GM23248 (cell line): ENCODE results near the gene CHRNA9. TPM values are rescaled to one million over a fixed set of nuclear protein-coding genes. Genes with fewer than 3 reads are reported as not detected.

Experiments
- DNase-seq: peaks from one replicate; pipeline ENCODE4 v3.0.0-alpha.2; 2015
- H2AFZ ChIP-seq: fragments of 200-600 bp; sonication (generic); 2 replicates; pipeline ENCODE4 v1.6.1; 2016; ENCODE audit warnings: antibody characterized with exemption
- H3F3A ChIP-seq: fragments of 200-600 bp; sonication (generic); 2 replicates; pipeline ENCODE4 v1.6.1; 2016; ENCODE audit warnings: mild to moderate bottlenecking, antibody characterized with exemption, mixed run types; ENCODE audit not compliant: insufficient read depth
- H3K27ac ChIP-seq: fragments of 200-600 bp; sonication (generic); 2 replicates; pipeline ENCODE4 v1.5.1; 2016; ENCODE audit warnings: mild to moderate bottlenecking
- H3K27me3 ChIP-seq: fragments of 200-600 bp; sonication (generic); replicated peaks from 2 replicates; pipeline ENCODE4 v1.6.1; 2016; ENCODE audit warnings: mild to moderate bottlenecking; ENCODE audit not compliant: insufficient read depth
- H3K36me3 ChIP-seq: fragments of 200-600 bp; sonication (generic); 2 replicates; pipeline ENCODE4 v1.6.1; 2016; ENCODE audit warnings: low read depth, mild to moderate bottlenecking
- H3K4me1 ChIP-seq: fragments of 200-600 bp; sonication (generic); 2 replicates; pipeline ENCODE4 v1.6.1; 2016; ENCODE audit warnings: mild to moderate bottlenecking; ENCODE audit not compliant: insufficient read depth
- H3K4me2 ChIP-seq: fragments of 200-600 bp; sonication (generic); one replicate; pipeline ENCODE4 v1.6.1; 2016; ENCODE audit warnings: mild to moderate bottlenecking; ENCODE audit not compliant: unreplicated experiment
- H3K4me3 ChIP-seq: fragments of 200-600 bp; sonication (generic); 2 replicates; pipeline ENCODE4 v1.5.1; 2016; ENCODE audit warnings: mild to moderate bottlenecking
- H3K79me2 ChIP-seq: fragments of 200-600 bp; sonication (generic); 2 replicates; pipeline ENCODE4 v1.6.1; 2016; ENCODE audit warnings: mild to moderate bottlenecking; ENCODE audit not compliant: insufficient read depth
- H3K9ac ChIP-seq: fragments of 200-600 bp; sonication (generic); 2 replicates; pipeline ENCODE4 v1.6.1; 2016; ENCODE audit warnings: mild to moderate bottlenecking
- H3K9me2 ChIP-seq: fragments of 200-600 bp; sonication (generic); 2 replicates; pipeline ENCODE4 v1.6.1; 2016; ENCODE audit warnings: mixed run types, mild to moderate bottlenecking, moderate library complexity; ENCODE audit not compliant: insufficient read depth
- H3K9me3 ChIP-seq: fragments of 200-600 bp; sonication (generic); one replicate; pipeline ENCODE4 v1.6.1; 2017; ENCODE audit warnings: low read depth
- H4K20me1 ChIP-seq: fragments of 200-600 bp; sonication (generic); 2 replicates; pipeline ENCODE4 v1.6.0; 2016; ENCODE audit not compliant: insufficient read depth
- EZH2 ChIP-seq: fragments of 200-600 bp; sonication (generic); IDR thresholded peaks from 2 replicates; pipeline ENCODE4 v1.6.1; 2018; ENCODE audit warnings: antibody characterized with exemption, mild to moderate bottlenecking; ENCODE audit not compliant: insufficient read depth, poor library complexity, severe bottlenecking
- EZH2phosphoT487 ChIP-seq: fragments of 200-600 bp; sonication (generic); IDR thresholded peaks from 2 replicates; pipeline ENCODE4 v1.6.1; 2018; ENCODE audit warnings: antibody characterized with exemption, moderate library complexity, mild to moderate bottlenecking, low read depth; ENCODE audit not compliant: insufficient read depth
- WGBS, 2 experiments: methylation state at CpG; one replicate each; pipeline ENCODE4 v1.1.6; 2015 to 2017; ENCODE audit warnings: low lambda C conversion rate in 2 of 2, low coverage in 1 of 2; ENCODE audit errors: missing lambda C conversion rate in 2 of 2; 5-methylcytosine and 5-hydroxymethylcytosine counted together
- in situ Hi-C: fragments of 300-500 bp; cut with MboI; formaldehyde crosslinking; loops from 2 replicates; pipeline ENCODE4 v1.15.0; 2020
- polyA plus RNA-seq: library from polyadenylated mRNA; unstranded; fragments of >200 nt; fragmentation: Nextera tagmentation; extraction: Ambion mirVana; gene quantifications from 2 replicates; pipeline ENCODE4 v1.2.1, GENCODE V29; 2016
- total RNA-seq: library from RNA; depleted of rRNA; stranded (reverse); fragments of >200 nt; shearing (Covaris generic); gene quantifications from 2 replicates; pipeline ENCODE4 v1.2.3, GENCODE V29; 2014

The CHRNA9 gene
- total and polyA plus RNA-seq, 2 experiments from 2014 or later, result 0.97 to 1.2 TPM

- Histone ChIP-seq H3K4me3 (no peak overlapping the region), H3K27me3 (no peaks in the 10 kb centered on the region), H3K4me2 (no peak overlapping the region), H3K27ac (no peak overlapping the region), H3K9ac (no peak overlapping the region), H3K36me3 (no peaks in the 10 kb centered on the region), H3K79me2 (no peaks in the 10 kb centered on the region), H3K4me1 (no peaks in the 10 kb centered on the region), H2AFZ (no peak overlapping the region), H4K20me1 (no peaks in the 10 kb centered on the region), H3K9me2 (no peaks in the 10 kb centered on the region), H3F3A (no peaks in the 10 kb centered on the region), H3K9me3 (no peaks in the 10 kb centered on the region)
- in situ Hi-C loops, result no loop called here
- WGBS, 2 experiments, result 83% methylated on average over 5 of the region's 5 CpGs
- TF ChIP-seq EZH2 (no peak), EZH2phosphoT487 (no peak)
- no peak for DNase-seq
These were observed 22.6 kb downstream of the CHRNA9 start for GRCh38 chr4:40357738-40358137.

- no peak for TF ChIP-seq EZH2phosphoT487
- TF ChIP-seq EZH2, result no peak
- WGBS, 2 experiments, result 69 to 73% methylated on average over 3 of the region's 3 CpGs
- in situ Hi-C loops, result no loop called here
These were observed 26.2 kb downstream of the CHRNA9 start for GRCh38 chr4:40361338-40361737.

GRCh38 chr4:40363382-40363920 is 28.3 kb downstream of the CHRNA9 start:
- no peaks in the 10 kb centered on the region for H3K9me3 ChIP-seq
- H4K20me1 ChIP-seq, result no peaks in the 10 kb centered on the region
- H3K79me2 ChIP-seq, result no peaks in the 10 kb centered on the region
- DNase-seq, result no peak
- no peaks in the 10 kb centered on the region for H3K36me3 ChIP-seq
- WGBS, 2 experiments, result 70 to 73% methylated on average over 9 of the region's 9 CpGs
- H3K4me3 ChIP-seq, result no peak overlapping the region
- H3K4me2 ChIP-seq, result no peak overlapping the region
- no peaks in the 10 kb centered on the region for H3K27me3 ChIP-seq
- no peak overlapping the region for H2AFZ ChIP-seq
- no peak overlapping the region for H3K27ac ChIP-seq
- H3F3A ChIP-seq, result no peaks in the 10 kb centered on the region
- in situ Hi-C loops, result no loop called here
- TF ChIP-seq EZH2phosphoT487 (no peak), EZH2 (no peak)
- no peaks in the 10 kb centered on the region for H3K4me1 ChIP-seq
- no peaks in the 10 kb centered on the region for H3K9me2 ChIP-seq
- H3K9ac ChIP-seq, result no peak overlapping the region

More at GRCh38 chr4:40361338-40361737, 26.2 kb downstream of the CHRNA9 start:
- Histone ChIP-seq H3K36me3 (no peaks in the 10 kb centered on the region), H3K4me2 (no peak overlapping the region), H3F3A (no peaks in the 10 kb centered on the region), H3K27ac (no peak overlapping the region), H3K4me3 (no peak overlapping the region), H2AFZ (no peak overlapping the region), H3K4me1 (no peaks in the 10 kb centered on the region), H3K9me3 (no peaks in the 10 kb centered on the region), H3K79me2 (no peaks in the 10 kb centered on the region), H3K9ac (no peak overlapping the region), H3K27me3 (no peaks in the 10 kb centered on the region), H4K20me1 (no peaks in the 10 kb centered on the region), H3K9me2 (no peaks in the 10 kb centered on the region)
- DNase-seq, result no peak

GRCh38 chr4:40363945-40364344 is 28.8 kb downstream of the CHRNA9 start:
- no peaks in the 10 kb centered on the region for H4K20me1 ChIP-seq
- no peaks in the 10 kb centered on the region for H3K4me1 ChIP-seq
- no peak overlapping the region for H2AFZ ChIP-seq
- H3K27me3 ChIP-seq, result no peaks in the 10 kb centered on the region
- no peak overlapping the region for H3K4me3 ChIP-seq
- H3K36me3 ChIP-seq, result no peaks in the 10 kb centered on the region
- H3K9ac ChIP-seq, result no peak overlapping the region
- no peak for TF ChIP-seq EZH2
- no peak for TF ChIP-seq EZH2phosphoT487
- no peaks in the 10 kb centered on the region for H3K79me2 ChIP-seq
- no peak overlapping the region for H3K4me2 ChIP-seq
- no peaks in the 10 kb centered on the region for H3K9me3 ChIP-seq
- no peak overlapping the region for H3K27ac ChIP-seq
- no peaks in the 10 kb centered on the region for H3K9me2 ChIP-seq
- no peak for DNase-seq
- in situ Hi-C loops, result no loop called here
- no peaks in the 10 kb centered on the region for H3F3A ChIP-seq

- Histone ChIP-seq H3K79me2 (no peaks in the 10 kb centered on the region), H3K27ac (no peak overlapping the region), H3K4me1 (no peaks in the 10 kb centered on the region), H3K4me2 (no peak overlapping the region), H3F3A (no peaks in the 10 kb centered on the region), H4K20me1 (no peaks in the 10 kb centered on the region), H3K9me3 (no peaks in the 10 kb centered on the region), H3K9me2 (no peaks in the 10 kb centered on the region), H3K4me3 (no peak overlapping the region), H3K36me3 (no peaks in the 10 kb centered on the region), H3K27me3 (no peaks in the 10 kb centered on the region), H3K9ac (no peak overlapping the region), H2AFZ (no peak overlapping the region)
- 52 to 68% methylated on average over 2 of the region's 2 CpGs for WGBS, 2 experiments
- DNase-seq, result no peak
- in situ Hi-C loops, result no loop called here
- TF ChIP-seq EZH2, result no peak
- TF ChIP-seq EZH2phosphoT487, result no peak
These were observed 30.6 kb downstream of the CHRNA9 start for GRCh38 chr4:40365766-40366165.
